Measurements from ENCODE around the gene SLC6A6. TPM values are rescaled to one million over a fixed set of nuclear protein-coding genes. Genes with fewer than 3 reads are reported as not detected.

Gene SLC6A6
- total and polyA plus RNA-seq, 4 donors: 0.92 to 7.2 (median 2.9) TPM

GRCh38 chr3:14376348-14377043, 25.9 kb upstream of the SLC6A6 start:
- H3K9ac ChIP-seq (ENCODE audit: low read depth in 1 of 2, low read length in 2 of 2): no peak overlapping the region
- 90% methylated on average over 9 of the region's 9 CpGs for WGBS
- no peak overlapping the region for H3K27ac ChIP-seq (ENCODE audit: low read depth in 1 of 2, low read length in 2 of 2)
- DNase-seq (ENCODE audit: low spot score): no peak
- no peak overlapping the region for H3K4me3 ChIP-seq (ENCODE audit: low read depth in 1 of 3, low read length in 3 of 3)
- H3K36me3 ChIP-seq (ENCODE audit: control insufficient read depth in 4 of 4, insufficient read depth in 3 of 4, low read depth in 1 of 4, low read length in 3 of 4): no peaks in the 10 kb centered on the region
- H3K9me3 ChIP-seq (ENCODE audit: control insufficient read depth in 4 of 4, low read length in 3 of 4): no peaks in the 10 kb centered on the region
- H3K4me1 ChIP-seq (ENCODE audit: control insufficient read depth in 4 of 4, insufficient read depth in 4 of 4, low read length in 3 of 4): no peaks in the 10 kb centered on the region
- TF ChIP-seq ZBTB33 (IDR thresholded peaks at IDR 0.05) (no peak), RXRA (IDR thresholded peaks at IDR 0.05) (no peak), NR2F2 (IDR thresholded peaks at IDR 0.05) (no peak), FOXA2 (IDR thresholded peaks at IDR 0.05) (no peak), JUND (IDR thresholded peaks at IDR 0.05) (no peak), YY1 (IDR thresholded peaks at IDR 0.05) (no peak), SP1 (IDR thresholded peaks at IDR 0.05) (no peak), FOXA1 (IDR thresholded peaks at IDR 0.05) (no peak), EGR1 (IDR thresholded peaks at IDR 0.05; ENCODE audit: low read depth in 2 of 2) (no peak), HNF4G (IDR thresholded peaks at IDR 0.05) (no peak), CTCF (IDR thresholded peaks at IDR 0.05; ENCODE audit: low read depth, low read length, missing input control) (no peak), TAF1 (conservative IDR thresholded peaks at IDR 0.05) (no peak), REST (IDR thresholded peaks at IDR 0.05) (no peak), MAX (IDR thresholded peaks at IDR 0.05) (no peak), HNF4A (conservative IDR thresholded peaks at IDR 0.05) (no peak), GABPA (IDR thresholded peaks at IDR 0.05 in 1 of 2, conservative IDR thresholded peaks at IDR 0.05 in 1 of 2) (no peak), ATF3 (IDR thresholded peaks at IDR 0.05) (no peak), RAD21 (IDR thresholded peaks at IDR 0.05) (no peak)
- peaks cover 0 to 4% (median 1%) of the 10 kb centered on the region in 4 donors for H3K27me3 ChIP-seq (ENCODE audit: control insufficient read depth in 4 of 4, insufficient read depth in 4 of 4, low read length in 3 of 4)

Measured in liver (tissue), 9 donors.